IMR-90 (cell line): ENCODE results near the gene KRT78. TPM values are rescaled to one million over a fixed set of nuclear protein-coding genes. Genes with fewer than 3 reads are reported as not detected.

Experiments
- ATAC-seq: fragments of 200-7000 bp; cut with Tn5 transposase; 2 replicates; pipeline ENCODE4 v1.9.1; 2020; ENCODE audit warnings: low read depth, mild to moderate bottlenecking, moderate library complexity
- Bru-seq: library from RNA; stranded (reverse); fragments of 400-500 nt; gene quantifications from one replicate; lab custom pipeline; 2021; lab: Mats Ljungman, UMichigan
- BruChase-seq, 2 experiments: library from RNA; stranded (reverse); fragments of 400-500 nt; gene quantifications; one replicate each; lab custom pipeline; 2021; lab: Mats Ljungman, UMichigan
- BruUV-seq: library from RNA; stranded (reverse); fragments of 400-500 nt; replicated peaks from 2 replicates; lab custom pipeline; 2021; lab: Mats Ljungman, UMichigan
- CTCF ChIA-PET: fragments of 300-600 bp; formaldehyde crosslinking; extraction: SDS; loops from one replicate; lab custom pipeline; 2021; ENCODE audit warnings: antibody characterized with exemption; lab: Yijun Ruan, JAX
- POLR2A ChIA-PET: fragments of 300-600 bp; sonication (Branson Sonifier 250); formaldehyde crosslinking; loops from one replicate; lab custom pipeline; 2022; ENCODE audit warnings: antibody characterized with exemption; ENCODE audit not compliant: unreplicated experiment; lab: Charles Lee
- DNase-seq: peaks from one replicate; pipeline ENCODE4 v3.0.0; 2013
- H2AFZ ChIP-seq: replicated peaks from 2 replicates; pipeline ENCODE3; 2013; ENCODE audit warnings: low read length, mild to moderate bottlenecking; ENCODE audit not compliant: poor library complexity
- H2AK5ac ChIP-seq: 2 replicates; pipeline ENCODE4 v1.6.1; 2013; ENCODE audit warnings: low read depth, low read length, inconsistent platforms
- H2AK9ac ChIP-seq: replicated peaks from 2 replicates; pipeline ENCODE3; 2013; ENCODE audit warnings: mild to moderate bottlenecking, low read depth, low read length, moderate library complexity; ENCODE audit not compliant: poor library complexity
- H2BK120ac ChIP-seq: 2 replicates; pipeline ENCODE4 v1.6.1; 2013; ENCODE audit warnings: low read depth, low read length, inconsistent platforms
- H2BK15ac ChIP-seq: 3 replicates; pipeline ENCODE4 v1.6.1; 2013; ENCODE audit warnings: low read depth, low read length, inconsistent platforms
- H2BK20ac ChIP-seq: 2 replicates; pipeline ENCODE4 v1.6.1; 2013; ENCODE audit warnings: low read depth, mild to moderate bottlenecking, inconsistent platforms, low read length, moderate library complexity
- H2BK5ac ChIP-seq: 2 replicates; pipeline ENCODE4 v1.6.1; 2013; ENCODE audit warnings: mild to moderate bottlenecking, low read depth, low read length, inconsistent platforms; ENCODE audit not compliant: poor library complexity, severe bottlenecking
- H3K14ac ChIP-seq: replicated peaks from 2 replicates; pipeline ENCODE4 v1.6.1; 2013; ENCODE audit warnings: low read depth, low read length, inconsistent platforms
- H3K18ac ChIP-seq: 2 replicates; pipeline ENCODE4 v1.6.1; 2013; ENCODE audit warnings: low read depth, low read length, control low read depth
- H3K23ac ChIP-seq: 2 replicates; pipeline ENCODE4 v1.6.1; 2013; ENCODE audit warnings: low read depth, low read length, inconsistent platforms
- H3K27ac ChIP-seq: 2 replicates; pipeline ENCODE4 v1.5.1; 2013; ENCODE audit warnings: mild to moderate bottlenecking, control low read depth, low read length; ENCODE audit not compliant: insufficient read depth
- H3K27me3 ChIP-seq: 2 replicates; pipeline ENCODE4 v1.6.1; 2013; ENCODE audit warnings: low read length; ENCODE audit not compliant: control insufficient read depth, insufficient read depth
- H3K36me3 ChIP-seq: 2 replicates; pipeline ENCODE4 v1.6.1; 2013; ENCODE audit warnings: low read length, mixed read lengths; ENCODE audit not compliant: control insufficient read depth, insufficient read depth
- H3K4ac ChIP-seq: 2 replicates; pipeline ENCODE4 v1.6.1; 2013; ENCODE audit warnings: low read depth, low read length, inconsistent platforms
- H3K4me1 ChIP-seq: 2 replicates; pipeline ENCODE4 v1.6.1; 2013; ENCODE audit warnings: low read length, mixed read lengths; ENCODE audit not compliant: control insufficient read depth, insufficient read depth
- H3K4me2 ChIP-seq: 2 replicates; pipeline ENCODE4 v1.6.1; 2013; ENCODE audit warnings: low read depth, mild to moderate bottlenecking, control low read depth, low read length, moderate library complexity
- H3K4me3 ChIP-seq: 2 replicates; pipeline ENCODE4 v1.5.1; 2013; ENCODE audit warnings: low read depth, mild to moderate bottlenecking, control low read depth, low read length, moderate library complexity; ENCODE audit not compliant: insufficient read depth
- H3K56ac ChIP-seq: 2 replicates; pipeline ENCODE4 v1.6.1; 2013; ENCODE audit warnings: low read length, inconsistent platforms; ENCODE audit not compliant: insufficient read depth; ENCODE audit errors: extremely low read depth
- H3K79me1 ChIP-seq, 2 experiments: 2 replicates each; pipeline ENCODE4 v1.6.1; 2013; ENCODE audit warnings: low read length in 2 of 2, inconsistent platforms in 1 of 2, low read depth in 1 of 2
- H3K9ac ChIP-seq: 2 replicates; pipeline ENCODE4 v1.6.1; 2013; ENCODE audit warnings: low read depth, low read length, control low read depth
- H3K9me1 ChIP-seq: 2 replicates; pipeline ENCODE4 v1.6.1; 2013; ENCODE audit warnings: low read length, inconsistent platforms; ENCODE audit not compliant: insufficient read depth
- H3K9me3 ChIP-seq: 2 replicates; pipeline ENCODE4 v1.6.1; 2013; ENCODE audit warnings: low read length; ENCODE audit not compliant: control insufficient read depth, insufficient read depth
- H4K20me1 ChIP-seq: 2 replicates; pipeline ENCODE4 v1.6.1; 2013; ENCODE audit warnings: low read length, inconsistent platforms; ENCODE audit not compliant: insufficient read depth
- H4K5ac ChIP-seq: 2 replicates; pipeline ENCODE4 v1.6.1; 2013; ENCODE audit warnings: mild to moderate bottlenecking, low read depth, low read length, control low read depth
- H4K8ac ChIP-seq, 2 experiments: 2 replicates each; pipeline ENCODE4 v1.6.1; 2013; ENCODE audit warnings: low read depth in 2 of 2, low read length in 2 of 2, control low read depth in 1 of 2, inconsistent platforms in 1 of 2
- H4K91ac ChIP-seq: 2 replicates; pipeline ENCODE4 v1.6.1; 2013; ENCODE audit warnings: low read depth, low read length, inconsistent platforms; ENCODE audit not compliant: insufficient read depth
- CEBPB ChIP-seq: IDR thresholded peaks from 2 replicates; pipeline ENCODE4 v1.6.1; 2012; ENCODE audit warnings: low read depth, low read length, improper control_type of control experiment
- CHD1 ChIP-seq: IDR thresholded peaks from 2 replicates; pipeline ENCODE4 v1.6.1; 2012; ENCODE audit warnings: low read depth, low read length, improper control_type of control experiment
- FOS ChIP-seq: fragments of 150-350 bp; IDR thresholded peaks from 2 replicates; pipeline ENCODE4 v1.6.1; 2016; ENCODE audit warnings: low read depth, low read length
- MAFK ChIP-seq: IDR thresholded peaks from 2 replicates; pipeline ENCODE4 v1.6.1; 2012; ENCODE audit warnings: low read depth, low read length, improper control_type of control experiment
- MAZ ChIP-seq: IDR thresholded peaks from 2 replicates; pipeline ENCODE4 v1.6.1; 2012; ENCODE audit warnings: low read depth, mild to moderate bottlenecking, low read length, improper control_type of control experiment, moderate library complexity, borderline replicate concordance
- MXI1 ChIP-seq: IDR thresholded peaks from 2 replicates; pipeline ENCODE4 v1.6.1; 2012; ENCODE audit warnings: low read depth, mild to moderate bottlenecking, low read length, moderate library complexity, borderline replicate concordance
- NFE2L2 ChIP-seq: fragments of 150-350 bp; IDR thresholded peaks from 2 replicates; pipeline ENCODE4 v1.6.1; 2016; ENCODE audit warnings: low read depth, mild to moderate bottlenecking, low read length
- POLR2A ChIP-seq: IDR thresholded peaks from 2 replicates; pipeline ENCODE4 v1.6.1; 2012; ENCODE audit warnings: mild to moderate bottlenecking, low read depth, low read length
- RCOR1 ChIP-seq: IDR thresholded peaks from 2 replicates; pipeline ENCODE4 v1.6.1; 2012; ENCODE audit warnings: mild to moderate bottlenecking, low read length, improper control_type of control experiment; ENCODE audit not compliant: insufficient replicate concordance
- RFX5 ChIP-seq: IDR thresholded peaks from 2 replicates; pipeline ENCODE4 v1.8.0; 2012; ENCODE audit warnings: low read depth, mild to moderate bottlenecking, low read length, moderate library complexity
- WGBS, 2 experiments: methylation state at CpG; one replicate each; pipeline versions ENCODE4 v1.1.5 to v1.1.7; 2013; ENCODE audit warnings: missing lambda C conversion rate in 2 of 2; ENCODE audit not compliant: insufficient read length in 1 of 2; ENCODE audit errors: extremely low coverage in 2 of 2; 5-methylcytosine and 5-hydroxymethylcytosine counted together
- dilution Hi-C: fragments of 300-500 bp; cut with HindIII; formaldehyde crosslinking; loops from one replicate; pipeline ENCODE4 v1.14.3; 2018; ENCODE audit warnings: low sequenced_read_pairs; ENCODE audit not compliant: unreplicated experiment
- in situ Hi-C: fragments of 300-500 bp; cut with MboI; formaldehyde crosslinking; loops from 3 replicates; pipeline ENCODE4 v1.14.3; 2019; ENCODE audit warnings: low sequenced_read_pairs, inconsistent platforms, mixed read lengths
- intact Hi-C: fragments of 100-400 bp; cut with micrococcal nuclease; formaldehyde crosslinking; loops from 2 replicates; pipeline ENCODE4 v1.10.0; 2022
- long read RNA-seq: library from polyadenylated mRNA; unstranded; transcript quantifications from one replicate; pipeline ENCODE4 v2.0.0, GENCODE V29; 2021; ENCODE audit not compliant: unreplicated experiment
- polyA plus RNA-seq, 3 experiments: library from polyadenylated mRNA; depleted of rRNA; stranded (reverse); fragments of >200 nt; gene quantifications; 2 replicates each; pipeline ENCODE4 v1.2.3, GENCODE V29; 2012; ENCODE audit warnings: low replicate concordance in 1 of 3
- total RNA-seq: library from RNA; depleted of rRNA; stranded (reverse); fragments of >200 nt; gene quantifications from 2 replicates; pipeline ENCODE4 v1.2.3, GENCODE V29; 2012; rRNA removed
- TF ChIP-seq, protein P1 (sequence below): fragments of 150-350 bp; IDR thresholded peaks from 2 replicates; pipeline ENCODE4 v1.6.1; 2016; ENCODE audit warnings: low read depth, mild to moderate bottlenecking, low read length, moderate library complexity, borderline replicate concordance
- TF ChIP-seq, protein P2 (sequence below): fragments of 150-350 bp; IDR thresholded peaks from 2 replicates; pipeline ENCODE4 v1.6.1; 2017; ENCODE audit warnings: mild to moderate bottlenecking, antibody characterized with exemption, low read length, low read depth

The KRT78 gene, protein sequence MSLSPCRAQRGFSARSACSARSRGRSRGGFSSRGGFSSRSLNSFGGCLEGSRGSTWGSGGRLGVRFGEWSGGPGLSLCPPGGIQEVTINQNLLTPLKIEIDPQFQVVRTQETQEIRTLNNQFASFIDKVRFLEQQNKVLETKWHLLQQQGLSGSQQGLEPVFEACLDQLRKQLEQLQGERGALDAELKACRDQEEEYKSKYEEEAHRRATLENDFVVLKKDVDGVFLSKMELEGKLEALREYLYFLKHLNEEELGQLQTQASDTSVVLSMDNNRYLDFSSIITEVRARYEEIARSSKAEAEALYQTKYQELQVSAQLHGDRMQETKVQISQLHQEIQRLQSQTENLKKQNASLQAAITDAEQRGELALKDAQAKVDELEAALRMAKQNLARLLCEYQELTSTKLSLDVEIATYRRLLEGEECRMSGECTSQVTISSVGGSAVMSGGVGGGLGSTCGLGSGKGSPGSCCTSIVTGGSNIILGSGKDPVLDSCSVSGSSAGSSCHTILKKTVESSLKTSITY
- not detected in 2 replicates for total RNA-seq
- not detected in 2 replicates for polyA plus RNA-seq (2012; rRNA removed)
- not detected in 2 replicates for polyA plus RNA-seq (2012; cell fraction: cytosol; rRNA removed)
- polyA plus RNA-seq (2012; cell fraction: nucleus; rRNA removed; ENCODE audit: low replicate concordance): not detected in 2 replicates
- not detected for Bru-seq, nascent RNA
- not detected for BruChase-seq, experiment 1, labeled RNA remaining after a 6-hour chase
- not detected for BruChase-seq, experiment 2, labeled RNA remaining after a 2-hour chase
- long read RNA-seq: 0 reads

DNA sequence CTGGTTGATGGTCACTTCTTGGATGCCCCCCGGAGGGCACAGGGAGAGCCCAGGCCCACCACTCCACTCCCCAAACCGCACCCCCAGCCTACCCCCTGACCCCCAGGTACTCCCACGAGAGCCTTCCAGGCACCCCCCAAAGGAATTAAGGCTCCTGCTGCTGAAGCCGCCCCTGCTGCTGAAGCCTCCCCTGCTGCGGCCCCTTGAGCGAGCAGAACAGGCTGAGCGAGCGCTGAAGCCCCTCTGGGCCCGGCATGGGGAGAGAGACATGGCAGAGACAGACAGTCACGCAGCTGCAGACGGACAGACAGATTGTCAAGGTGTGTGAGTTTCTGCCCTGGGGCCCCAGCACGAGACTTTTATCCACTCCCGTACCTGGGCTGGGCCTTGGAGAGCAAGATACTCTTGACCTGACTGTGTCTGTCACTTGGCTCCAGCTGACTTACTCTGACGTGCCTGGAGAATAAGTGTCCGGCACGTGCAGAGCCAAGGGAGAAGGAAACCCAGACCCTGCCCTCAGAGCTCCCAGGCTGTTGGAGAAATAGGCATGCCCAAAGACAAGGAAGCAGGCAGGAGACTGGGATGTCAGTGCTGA lies at the start of gene KRT78:
KRT78 (minus strand) TSS at position 334 of the 595 bp plus-strand sequence; CDS start at position 270, 64 bp downstream.
- no peak within 1 kb of the TSS for H3K14ac ChIP-seq
- no peaks in the 10 kb centered on the region for H3K9me3 ChIP-seq
- no peaks in the 10 kb centered on the region for H3K9me1 ChIP-seq
- no peak within 1 kb of the TSS for H2BK120ac ChIP-seq
- dilution Hi-C loops: no loop called here
- H3K18ac ChIP-seq: no peak within 1 kb of the TSS
- H3K4ac ChIP-seq: no peak within 1 kb of the TSS
- no peaks in the 10 kb centered on the region for H3K4me1 ChIP-seq
- peaks cover 56% of the 10 kb centered on the region for H3K27me3 ChIP-seq
- intact Hi-C loops: no loop called here
- H3K36me3 ChIP-seq: no peaks in the 10 kb centered on the region
- H3K4me2 ChIP-seq: no peak within 1 kb of the TSS
- H3K23ac ChIP-seq: no peak within 1 kb of the TSS
- no peaks in the 10 kb centered on the region for H4K20me1 ChIP-seq
- H2AFZ ChIP-seq: peak within 1 kb of the TSS; percentile 21
- no peak for DNase-seq
- H2BK20ac ChIP-seq: no peak within 1 kb of the TSS
- no peak within 1 kb of the TSS for H3K56ac ChIP-seq
- no peak within 1 kb of the TSS for H2BK15ac ChIP-seq
- POLR2A ChIA-PET: no interaction called here
- H3K9ac ChIP-seq: no peak within 1 kb of the TSS
- H2AK9ac ChIP-seq: no peak within 1 kb of the TSS
- H3K4me3 ChIP-seq: no peak within 1 kb of the TSS
- H4K8ac ChIP-seq: no peak within 1 kb of the TSS
- H3K27ac ChIP-seq: no peak within 1 kb of the TSS
- no TSS peak for BruUV-seq
- H3K79me1 ChIP-seq: no peaks in the 10 kb centered on the region
- 64% methylated on average over 10 of the region's 16 CpGs; no CpG with 5 or more reads in 1 of the 2 experiments for WGBS, 2 experiments
- in situ Hi-C loops: no loop called here
- CTCF ChIA-PET: no interaction called here
- H2AK5ac ChIP-seq: no peak within 1 kb of the TSS
- no peak for ATAC-seq
- no peak within 1 kb of the TSS for H4K5ac ChIP-seq
- H4K91ac ChIP-seq: no peak within 1 kb of the TSS
- H2BK5ac ChIP-seq: no peak within 1 kb of the TSS
- TF ChIP-seq, protein P1, sequence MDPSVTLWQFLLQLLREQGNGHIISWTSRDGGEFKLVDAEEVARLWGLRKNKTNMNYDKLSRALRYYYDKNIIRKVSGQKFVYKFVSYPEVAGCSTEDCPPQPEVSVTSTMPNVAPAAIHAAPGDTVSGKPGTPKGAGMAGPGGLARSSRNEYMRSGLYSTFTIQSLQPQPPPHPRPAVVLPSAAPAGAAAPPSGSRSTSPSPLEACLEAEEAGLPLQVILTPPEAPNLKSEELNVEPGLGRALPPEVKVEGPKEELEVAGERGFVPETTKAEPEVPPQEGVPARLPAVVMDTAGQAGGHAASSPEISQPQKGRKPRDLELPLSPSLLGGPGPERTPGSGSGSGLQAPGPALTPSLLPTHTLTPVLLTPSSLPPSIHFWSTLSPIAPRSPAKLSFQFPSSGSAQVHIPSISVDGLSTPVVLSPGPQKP: no peak
- TF ChIP-seq CHD1 (no peak), MAZ (no peak), RFX5 (no peak), FOS (no peak), MAFK (no peak), CEBPB (no peak), POLR2A (no peak), RCOR1 (no peak), NFE2L2 (no peak), MXI1 (no peak)
- TF ChIP-seq, protein P2, sequence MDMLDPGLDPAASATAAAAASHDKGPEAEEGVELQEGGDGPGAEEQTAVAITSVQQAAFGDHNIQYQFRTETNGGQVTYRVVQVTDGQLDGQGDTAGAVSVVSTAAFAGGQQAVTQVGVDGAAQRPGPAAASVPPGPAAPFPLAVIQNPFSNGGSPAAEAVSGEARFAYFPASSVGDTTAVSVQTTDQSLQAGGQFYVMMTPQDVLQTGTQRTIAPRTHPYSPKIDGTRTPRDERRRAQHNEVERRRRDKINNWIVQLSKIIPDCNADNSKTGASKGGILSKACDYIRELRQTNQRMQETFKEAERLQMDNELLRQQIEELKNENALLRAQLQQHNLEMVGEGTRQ: no peak
